RPMI8226 (cell line): ENCODE results near the gene SLC25A45.

ENCODE experiments used
- DNase-seq: peaks from one replicate; pipeline ENCODE4 v3.0.0-alpha.2; 2015

Gene SLC25A45

DNA sequence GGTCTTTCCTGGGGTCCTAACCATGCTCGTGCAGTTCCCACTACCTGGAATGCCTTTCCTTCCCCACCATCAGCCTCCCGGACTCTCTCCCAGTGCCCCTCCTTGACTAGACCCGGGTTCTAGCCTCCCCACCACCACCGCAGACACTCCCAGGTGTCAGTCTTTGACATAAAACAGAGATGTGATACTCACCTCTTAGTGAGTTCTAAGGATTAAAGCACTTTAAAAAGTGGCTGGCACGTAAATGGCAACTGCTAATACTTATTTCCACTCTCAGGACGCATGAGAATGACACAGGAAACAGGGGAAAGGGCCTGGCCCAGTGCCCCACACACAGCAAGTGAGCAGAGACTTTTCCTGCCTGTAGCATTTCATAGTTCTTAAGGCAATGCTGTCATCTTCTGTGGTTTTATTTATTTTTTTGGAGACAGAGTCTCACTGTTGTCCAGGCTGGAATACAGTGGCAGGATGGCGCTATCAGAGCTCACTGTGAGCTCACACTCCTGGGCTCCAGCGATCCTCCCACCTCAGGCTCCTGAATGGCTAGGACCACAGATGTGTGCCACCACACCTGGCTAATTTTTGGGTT lies 1.9 kb upstream of the SLC25A45 start:
- DNase-seq = no peak

DNA sequence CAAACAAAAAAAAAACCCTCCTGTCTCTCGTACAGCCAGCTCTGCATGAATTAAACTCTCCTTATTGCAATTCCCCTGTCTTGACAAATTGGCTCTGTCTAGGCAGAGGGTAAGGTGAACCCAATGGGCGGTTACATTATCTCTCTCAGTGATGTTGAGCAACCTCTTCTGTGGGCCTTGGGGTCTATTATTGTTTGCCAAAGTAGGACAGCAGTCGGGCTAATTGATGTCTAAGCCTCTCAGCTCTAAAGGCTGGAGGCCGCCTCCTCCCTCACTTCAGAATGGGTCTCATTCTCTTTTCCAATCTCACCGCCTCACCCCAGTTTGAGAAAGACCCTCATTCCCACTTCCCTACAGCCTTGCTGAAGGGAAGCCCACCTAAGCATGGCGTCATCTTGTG lies 1.3 kb upstream of the SLC25A45 start:
- DNase-seq = no peak

DNA sequence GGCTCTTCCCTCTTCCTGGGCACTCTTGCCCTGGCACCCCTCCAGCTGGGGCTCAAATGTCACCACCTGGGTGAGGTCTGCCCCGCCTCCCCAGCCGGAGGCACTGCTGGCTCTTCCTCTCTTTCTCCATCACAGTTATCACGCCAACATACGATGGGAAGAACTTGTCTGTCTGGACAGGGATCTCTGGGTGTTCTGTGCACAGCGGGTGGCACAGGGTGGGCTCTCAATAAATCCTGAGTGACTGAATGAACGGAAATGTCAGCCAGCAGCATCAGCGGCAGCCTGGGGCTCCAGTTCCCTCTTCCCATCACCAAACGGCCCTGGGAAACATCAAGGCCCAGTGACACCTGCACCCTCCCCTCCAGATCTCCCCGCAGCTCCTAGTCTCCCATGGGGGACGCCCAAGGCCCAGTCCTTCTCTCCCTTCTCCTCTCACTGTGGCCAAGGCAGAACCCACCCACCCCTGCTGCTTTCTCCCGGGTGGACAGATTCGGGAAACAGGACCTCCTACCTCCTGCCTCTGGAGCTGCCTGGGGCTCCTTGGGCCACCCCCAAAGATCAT lies 440 bp upstream of the SLC25A45 start:
- peak; percentile 98 for DNase-seq

DNA sequence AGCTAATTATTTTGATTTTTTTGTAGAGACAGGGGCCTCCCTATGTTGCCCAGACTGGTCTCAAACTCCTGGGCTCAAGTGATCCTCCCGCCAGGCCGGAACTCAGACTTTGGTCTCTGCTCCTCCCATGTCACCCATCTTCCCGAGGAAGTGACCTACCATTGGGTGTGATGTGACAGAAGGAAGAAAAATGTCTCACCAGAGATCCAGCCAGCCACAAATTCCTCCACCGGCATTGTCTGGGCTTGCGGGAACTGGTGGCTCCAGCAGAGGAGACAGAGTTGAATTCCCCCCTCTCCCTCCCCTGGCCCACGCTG lies 772 bp downstream of the SLC25A45 start:
- DNase-seq = no peak

DNA sequence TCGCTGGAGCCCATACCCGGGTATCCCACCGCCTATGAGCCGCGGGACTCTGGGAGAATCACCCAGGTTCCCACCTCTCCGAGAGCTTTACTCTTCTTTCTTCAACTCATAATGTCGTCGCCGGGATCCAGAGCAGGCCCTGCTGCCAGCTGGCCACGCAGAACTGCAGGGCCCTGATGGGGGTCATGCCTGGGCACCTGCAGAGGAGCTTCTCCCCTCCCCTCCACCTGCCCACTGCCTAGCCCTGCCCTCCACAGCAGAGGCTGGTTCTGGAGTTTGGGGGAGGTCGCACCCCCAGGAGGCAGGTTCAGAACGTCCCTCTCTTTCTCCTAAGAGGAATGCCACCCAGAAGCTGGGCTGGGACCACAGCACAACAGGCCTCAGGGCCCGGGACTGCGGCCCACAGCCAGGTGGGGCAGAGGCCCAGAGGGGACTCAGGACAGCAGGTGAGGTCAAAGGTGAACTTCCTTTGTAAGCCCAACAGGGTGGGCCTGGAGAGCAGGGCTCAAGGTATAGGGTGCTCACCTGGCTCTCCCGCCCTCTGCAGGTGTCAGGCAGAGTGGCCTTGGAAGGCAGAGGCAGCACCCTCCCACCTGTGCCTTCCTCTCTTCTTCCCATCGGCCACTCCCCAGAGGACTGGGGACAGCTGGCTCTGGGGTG lies 1.9 kb downstream of the SLC25A45 start:
- DNase-seq = peak; percentile 69

DNA sequence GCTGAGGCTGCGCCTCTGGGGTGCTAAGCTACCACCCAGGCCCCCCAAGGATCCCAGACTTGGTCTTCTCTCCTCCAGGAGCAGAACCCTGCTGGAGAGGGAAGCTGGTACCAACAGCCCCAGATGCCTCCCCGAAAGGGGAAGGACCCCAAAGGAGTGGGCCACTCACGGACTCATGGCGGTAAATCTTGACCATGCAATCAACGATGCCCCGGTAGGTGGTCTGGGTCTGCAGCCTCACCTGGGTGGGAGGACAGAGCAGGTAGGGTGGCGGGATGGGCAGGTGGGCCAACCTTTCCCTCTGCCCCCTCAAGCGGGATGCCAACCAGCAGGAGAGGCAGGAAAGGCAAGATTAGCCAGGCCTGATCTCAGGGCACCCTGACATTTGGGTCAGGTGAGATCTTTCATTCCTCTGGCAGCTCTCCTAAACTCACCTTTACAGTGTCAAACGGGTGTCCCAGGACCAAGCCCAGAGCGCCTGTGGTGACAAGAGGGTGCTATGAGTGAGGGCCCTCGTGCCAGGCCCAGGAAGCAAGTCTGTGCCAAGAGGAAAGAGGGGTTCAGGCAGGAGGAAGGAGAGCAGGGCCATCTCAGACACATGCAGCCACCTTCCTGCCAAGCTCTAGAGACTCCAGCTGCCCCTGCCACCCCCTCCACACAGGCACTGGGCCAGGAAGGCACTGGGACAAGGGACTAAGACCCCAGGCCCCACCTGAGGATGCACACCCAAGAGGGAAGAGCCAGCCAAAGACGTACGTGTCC lies 2.6 kb downstream of the SLC25A45 start:
- DNase-seq = no peak

DNA sequence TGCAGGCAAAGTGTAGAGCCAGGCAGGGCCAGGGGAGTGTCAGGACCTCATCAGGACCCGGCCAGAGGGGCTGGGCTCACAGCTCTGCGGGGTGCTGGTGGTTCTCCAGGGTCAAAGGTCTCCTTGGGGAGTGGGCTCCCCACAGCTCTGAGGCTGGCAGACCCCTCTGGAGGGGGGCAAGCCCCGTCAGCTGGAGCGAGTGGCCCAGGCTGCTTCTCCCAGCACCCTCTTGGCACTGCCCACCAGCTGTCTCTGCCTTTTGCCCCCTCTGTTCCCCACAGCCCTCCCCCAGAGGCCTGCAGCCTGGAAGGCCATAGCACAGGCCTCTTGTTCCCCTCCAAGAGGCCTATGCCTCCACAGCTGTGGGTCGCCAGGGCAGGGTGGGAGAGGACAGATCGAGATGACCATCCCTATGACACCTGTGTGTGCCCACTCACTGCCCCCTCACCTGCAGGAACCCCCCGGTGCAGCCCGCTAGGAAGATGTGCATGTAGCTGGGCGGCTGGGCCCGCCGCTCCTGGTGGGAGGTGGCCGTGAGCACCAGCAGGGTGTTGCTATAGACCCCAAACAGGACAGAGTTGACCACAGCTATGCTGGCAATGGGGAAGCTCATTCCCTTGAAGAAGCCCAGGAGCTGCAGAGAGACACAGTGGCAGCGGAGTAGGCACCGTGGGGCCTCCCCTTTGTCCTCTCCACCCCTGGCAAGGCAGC lies 3.4 kb downstream of the SLC25A45 start:
- no peak for DNase-seq

DNA sequence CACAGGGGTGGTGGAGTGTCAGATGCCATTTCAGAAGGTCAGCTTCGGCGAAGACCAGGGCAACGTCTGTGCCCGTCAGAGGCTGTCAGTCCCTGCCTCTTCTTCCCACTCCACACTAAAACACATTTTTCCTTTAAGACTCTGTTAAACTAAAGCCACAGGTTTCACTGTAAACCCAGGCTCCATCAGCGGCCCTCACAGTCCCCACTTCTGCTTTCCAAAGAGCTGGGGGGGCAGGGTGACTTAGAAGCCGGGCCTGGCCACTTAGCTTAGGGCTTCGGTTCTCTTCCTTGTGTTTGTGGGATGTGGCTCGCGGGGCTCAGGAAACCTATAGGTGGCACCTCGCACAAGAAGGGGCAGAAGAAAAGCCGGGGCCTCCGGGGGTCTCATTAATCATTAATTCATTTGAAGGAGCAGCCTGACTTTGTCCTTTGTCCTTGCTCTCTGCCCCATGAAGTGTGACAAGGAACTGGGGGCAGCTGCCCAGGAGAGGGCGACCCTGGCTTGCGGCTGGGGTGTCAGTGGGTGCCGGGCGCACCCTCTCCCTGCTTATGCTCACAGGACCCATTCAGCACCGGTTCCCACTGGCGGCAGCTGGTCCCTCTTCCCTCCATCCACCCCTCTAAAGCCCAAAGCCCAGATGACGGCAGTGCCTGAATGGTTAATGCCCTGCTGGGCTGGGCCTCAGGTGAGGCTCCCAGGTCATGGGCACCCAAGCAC lies 4.1 kb downstream of the SLC25A45 start:
- peak; percentile 53 for DNase-seq

DNA sequence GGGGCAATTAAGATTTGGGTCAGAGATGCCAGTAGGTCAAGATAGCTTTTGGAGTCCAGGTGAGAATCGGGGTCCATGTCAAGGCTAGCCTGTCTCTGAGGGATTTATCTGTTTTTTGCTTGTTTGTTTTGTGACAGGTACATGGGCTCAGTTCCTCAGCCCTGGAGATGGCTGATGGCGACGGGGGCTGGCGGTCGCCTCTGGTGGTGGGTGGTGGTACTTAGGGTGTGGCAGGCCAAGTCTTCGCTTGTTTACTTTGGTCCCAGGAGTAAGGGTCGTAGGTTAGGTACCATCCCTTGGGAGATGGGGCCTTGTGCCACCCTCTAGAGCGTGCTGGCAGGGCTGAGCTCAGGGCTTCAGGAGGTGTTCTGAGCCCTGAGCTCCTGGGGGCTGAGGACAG lies 4.7 kb downstream of the SLC25A45 start:
- DNase-seq = no peak

DNA sequence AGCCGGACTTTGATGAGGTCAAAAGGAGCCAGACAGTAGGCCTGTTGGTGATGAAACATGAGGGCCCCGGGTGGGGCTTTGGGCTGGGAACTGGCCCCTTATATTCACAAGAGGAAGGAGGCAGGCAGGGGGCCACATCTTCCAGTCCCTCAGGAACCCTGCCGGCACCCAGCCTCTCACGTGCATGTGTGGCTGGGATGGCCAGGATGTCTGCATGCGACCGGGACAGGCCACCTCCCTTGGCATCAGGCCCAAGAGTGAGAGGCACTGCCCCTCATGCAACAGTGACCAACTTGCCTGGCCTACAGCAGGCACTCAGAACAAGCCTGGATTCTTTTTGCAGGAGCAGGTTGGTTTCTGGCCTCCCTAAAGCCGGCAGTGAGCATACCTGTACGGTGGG lies 5.4 kb downstream of the SLC25A45 start:
- no peak for DNase-seq

DNA sequence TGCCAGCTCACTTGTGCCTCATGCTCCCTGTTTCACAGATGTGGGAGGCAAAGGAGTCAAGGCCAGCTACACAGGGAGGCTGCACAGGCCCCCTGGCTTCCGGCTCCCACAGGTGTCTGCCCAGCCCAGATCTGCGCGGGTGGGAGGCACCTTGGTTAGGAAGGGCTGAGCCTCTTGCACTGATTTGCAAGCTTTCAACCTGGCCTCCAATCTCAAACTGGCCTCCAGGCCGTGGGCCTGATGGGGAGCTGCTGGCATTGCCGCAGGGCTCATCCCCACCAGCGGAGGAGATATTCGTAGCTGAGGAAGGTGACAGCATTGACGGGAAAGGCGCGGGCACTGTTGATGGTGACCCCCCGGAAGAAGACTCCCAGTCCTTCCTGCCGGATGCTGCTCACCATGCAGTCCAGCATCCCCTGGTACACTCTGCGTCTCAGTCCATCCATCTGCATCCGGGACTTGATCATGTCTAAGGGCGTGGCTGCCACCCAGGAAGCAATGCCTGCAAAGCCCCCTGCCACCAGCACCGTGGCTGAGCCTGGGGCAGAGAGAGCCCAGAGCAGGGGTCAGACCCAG lies 6.2 kb downstream of the SLC25A45 start:
- no peak for DNase-seq

DNA sequence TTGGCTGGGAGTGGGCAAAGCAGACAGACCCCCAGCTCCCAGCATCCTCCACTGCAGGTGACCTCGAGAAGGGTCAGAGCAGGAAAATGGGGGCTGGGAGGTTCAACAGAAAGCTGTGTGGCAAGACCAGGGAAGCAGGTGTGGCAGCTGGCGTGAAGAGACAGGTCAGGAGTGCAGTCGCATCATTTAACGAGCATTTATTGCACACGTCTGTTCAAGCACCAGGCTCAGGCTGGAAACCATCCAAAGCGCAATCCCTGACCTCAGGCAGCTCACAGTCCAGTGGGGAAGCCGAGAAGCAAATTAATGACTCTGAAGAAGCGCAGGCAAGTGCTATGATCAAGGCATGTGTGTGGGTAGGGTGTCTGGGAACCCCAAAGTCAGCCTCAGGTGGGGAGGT lies 7.4 kb downstream of the SLC25A45 start:
- no peak for DNase-seq

DNA sequence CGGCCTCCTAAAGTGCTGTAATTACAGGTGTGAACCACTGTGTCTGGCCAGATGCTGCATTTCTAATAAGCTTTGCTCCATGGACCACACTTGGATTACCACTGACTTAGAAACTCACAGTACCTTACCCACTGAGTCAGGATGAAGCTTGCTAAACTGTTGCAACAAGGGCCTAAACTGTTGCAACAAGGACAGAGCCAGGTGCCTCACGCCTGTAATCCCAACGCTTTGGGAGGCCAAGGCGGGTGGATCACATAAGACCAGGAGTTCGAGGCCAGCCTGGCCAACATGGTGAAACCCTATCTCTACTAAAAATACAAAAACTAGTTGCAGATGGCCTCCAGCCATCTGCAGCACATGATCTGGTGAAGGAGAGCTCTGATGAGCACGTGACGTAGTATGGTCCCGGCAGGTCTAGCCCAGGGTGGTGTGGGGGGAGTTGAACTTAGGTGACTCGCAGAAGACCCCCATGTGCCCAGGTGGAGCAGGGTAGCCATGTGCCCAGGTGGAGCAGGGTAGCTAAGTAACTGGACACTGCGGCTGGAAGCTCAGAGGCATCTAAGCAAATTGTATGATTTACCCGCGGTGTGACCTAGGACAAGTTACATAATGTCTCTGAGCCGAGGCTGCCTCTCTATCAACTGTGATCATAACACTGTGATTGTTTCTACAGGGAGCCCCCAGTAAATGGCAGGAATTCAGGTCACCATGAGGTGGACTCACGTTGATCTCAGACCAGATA lies 8.4 kb downstream of the SLC25A45 start:
- no peak for DNase-seq

DNA sequence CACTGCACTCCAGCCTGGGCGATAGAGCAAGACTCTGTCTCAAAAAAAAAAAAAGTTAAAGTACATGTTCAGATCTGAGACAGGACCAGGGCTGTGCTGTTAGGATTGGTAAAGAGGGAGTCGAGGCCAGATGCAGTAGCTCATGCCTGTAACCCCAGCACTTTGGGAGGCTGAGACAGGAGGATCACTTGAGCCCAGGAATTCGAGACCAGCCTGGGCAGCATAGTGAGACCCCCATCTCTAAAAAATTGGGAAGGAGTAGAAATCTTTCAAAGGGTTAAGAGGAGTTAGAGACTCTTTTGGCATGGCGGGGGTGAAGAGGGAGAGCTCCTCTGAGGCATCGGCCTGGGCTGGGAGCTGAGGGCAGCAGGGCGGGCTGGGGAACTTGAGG lies 11.8 kb downstream of the SLC25A45 start:
- DNase-seq = no peak

DNA sequence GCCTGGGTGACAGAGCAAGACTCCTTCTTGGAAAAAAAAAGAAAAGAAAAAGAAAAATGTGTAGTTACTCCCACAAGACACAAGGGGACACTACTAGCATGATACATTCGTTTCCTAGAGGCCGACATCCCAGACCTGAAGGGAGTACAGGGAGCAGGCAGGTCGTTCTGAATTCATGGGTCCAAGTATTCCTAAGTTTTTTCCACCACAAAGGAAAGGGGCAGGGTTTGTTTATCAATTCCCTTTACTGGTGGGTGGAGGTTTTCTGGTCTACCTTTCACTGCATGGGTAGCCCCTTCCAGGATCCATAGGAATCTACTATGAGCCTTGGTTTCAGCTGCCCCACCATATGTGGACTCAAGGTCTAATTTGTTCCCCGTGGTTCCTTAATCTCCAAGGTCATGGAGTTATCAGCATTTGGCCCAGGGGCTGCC lies 16.1 kb downstream of the SLC25A45 start:
- DNase-seq = peak; percentile 73

DNA sequence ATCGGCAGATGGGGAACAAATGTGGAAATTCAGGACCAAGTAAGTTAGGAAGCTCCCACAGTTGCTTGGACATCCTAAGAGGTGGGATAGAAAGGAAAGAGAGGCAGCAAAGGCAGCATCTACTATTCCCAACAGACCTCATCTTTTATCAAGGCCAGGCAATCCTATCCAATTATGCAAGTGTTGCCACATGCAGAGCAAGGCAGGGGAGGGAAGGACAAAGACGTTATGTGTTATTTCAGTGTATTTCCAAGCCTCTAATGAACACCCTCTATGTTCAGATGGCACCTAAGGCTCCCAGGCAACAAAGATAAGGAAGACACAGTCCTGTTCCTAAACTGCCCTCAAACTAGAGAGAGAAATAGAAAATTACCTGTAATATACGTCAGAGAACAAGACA lies 18.7 kb downstream of the SLC25A45 start:
- no peak for DNase-seq

DNA sequence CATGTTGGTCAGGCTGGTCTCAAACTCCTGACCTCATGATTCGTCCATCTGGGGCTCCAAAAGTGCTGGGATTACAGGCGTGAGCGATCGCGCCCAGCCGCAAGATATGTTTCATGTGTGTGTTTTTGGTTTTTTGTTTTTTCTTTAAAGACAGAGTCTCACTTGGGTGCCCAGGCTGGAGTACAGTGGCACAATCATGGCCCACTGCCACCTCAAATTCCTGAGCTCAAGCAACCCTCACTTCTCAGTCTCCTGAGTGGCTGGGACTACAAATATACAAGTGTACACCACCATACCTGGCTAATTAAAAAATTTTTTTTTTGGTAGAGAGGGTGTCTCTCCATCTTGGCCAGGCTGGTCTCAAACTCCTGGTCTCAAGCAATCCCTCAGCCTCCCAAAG lies 19.5 kb downstream of the SLC25A45 start:
- DNase-seq = peak; percentile 27

DNA sequence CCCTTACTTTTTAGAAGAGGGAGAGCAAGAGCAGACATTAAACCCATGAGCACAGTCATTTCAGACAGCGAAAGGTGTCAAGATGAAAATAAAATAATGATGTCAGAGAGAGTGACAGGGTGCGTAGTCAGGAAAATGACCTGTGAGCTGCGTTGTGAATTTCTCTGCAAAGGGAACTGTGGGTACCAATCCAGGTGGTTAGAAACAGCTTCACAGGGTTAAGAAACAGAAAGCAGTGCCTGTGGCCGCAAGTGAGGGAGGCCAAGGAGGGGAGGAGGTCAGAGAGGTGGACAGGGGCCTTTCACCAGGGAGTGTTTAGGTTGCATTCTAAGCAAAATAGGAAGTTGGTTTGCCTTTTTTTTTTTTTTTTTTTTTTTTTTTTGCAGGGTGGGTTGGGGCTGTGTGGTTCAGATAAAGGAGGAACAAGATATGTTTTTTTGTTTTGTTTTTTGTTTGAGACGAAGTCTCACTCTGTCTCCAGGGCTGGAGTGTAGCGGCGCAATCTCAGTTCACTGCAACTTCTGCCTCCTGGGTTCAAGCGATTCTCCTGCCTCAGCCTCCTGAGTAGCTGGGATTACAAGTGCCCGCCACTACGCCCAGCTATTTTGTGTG lies 20.0 kb downstream of the SLC25A45 start:
- peak; percentile 73 for DNase-seq

DNA sequence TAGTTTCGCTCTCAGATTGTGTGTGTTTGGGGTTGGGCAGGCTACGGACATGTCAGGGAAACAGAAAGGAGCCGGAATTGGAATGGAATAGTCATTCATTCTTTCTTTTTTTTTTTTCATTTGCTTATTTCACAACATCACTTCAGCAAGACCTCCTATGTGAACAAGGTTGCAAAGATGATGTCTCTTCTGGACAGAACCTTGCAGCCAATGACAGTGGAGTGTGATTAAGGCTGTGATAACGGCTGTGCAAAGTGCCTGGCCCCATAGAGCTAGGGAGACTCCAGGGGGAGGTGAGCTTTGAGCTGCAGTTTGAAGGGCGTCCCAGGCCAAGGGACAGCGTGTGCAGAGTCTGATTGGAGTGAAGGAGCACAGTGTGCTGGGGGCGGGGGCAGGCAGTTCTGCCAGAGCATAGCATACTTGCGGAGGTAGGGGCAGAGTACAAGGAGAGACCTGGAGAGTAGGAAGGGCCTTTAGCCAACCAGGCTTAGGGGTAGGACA lies 24.5 kb downstream of the SLC25A45 start:
- DNase-seq = no peak

DNA sequence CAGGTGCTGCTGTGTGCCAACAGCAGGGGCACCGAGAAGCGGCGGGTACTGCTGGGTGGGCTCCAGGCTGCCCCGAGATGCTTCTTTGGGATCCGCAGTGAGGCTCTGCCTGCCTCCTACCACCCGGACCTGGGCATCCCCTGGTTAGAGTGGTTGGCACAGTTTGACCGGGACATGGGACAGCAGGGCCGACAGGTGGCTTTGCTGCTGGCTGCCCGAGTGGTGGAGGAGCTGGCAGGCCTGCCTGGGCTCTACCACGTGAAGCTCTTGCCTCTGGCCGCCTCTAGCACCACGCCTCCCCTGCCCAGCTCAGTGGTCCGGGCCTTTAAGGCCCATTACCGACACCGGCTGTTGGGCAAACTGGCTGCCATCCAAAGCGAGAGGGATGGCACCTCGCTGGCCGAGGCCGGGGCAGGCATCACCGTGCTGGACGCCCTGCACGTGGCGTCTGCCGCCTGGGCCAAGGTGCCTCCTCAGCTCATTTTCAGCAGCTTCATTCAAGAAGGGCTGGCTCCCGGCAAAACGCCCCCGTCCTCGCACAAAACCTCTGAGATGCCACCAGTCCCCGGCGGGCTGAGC lies 26.0 kb downstream of the SLC25A45 start:
- no peak for DNase-seq
